ENCODE measurements around the gene VEZF1.

The VEZF1 gene

DNA sequence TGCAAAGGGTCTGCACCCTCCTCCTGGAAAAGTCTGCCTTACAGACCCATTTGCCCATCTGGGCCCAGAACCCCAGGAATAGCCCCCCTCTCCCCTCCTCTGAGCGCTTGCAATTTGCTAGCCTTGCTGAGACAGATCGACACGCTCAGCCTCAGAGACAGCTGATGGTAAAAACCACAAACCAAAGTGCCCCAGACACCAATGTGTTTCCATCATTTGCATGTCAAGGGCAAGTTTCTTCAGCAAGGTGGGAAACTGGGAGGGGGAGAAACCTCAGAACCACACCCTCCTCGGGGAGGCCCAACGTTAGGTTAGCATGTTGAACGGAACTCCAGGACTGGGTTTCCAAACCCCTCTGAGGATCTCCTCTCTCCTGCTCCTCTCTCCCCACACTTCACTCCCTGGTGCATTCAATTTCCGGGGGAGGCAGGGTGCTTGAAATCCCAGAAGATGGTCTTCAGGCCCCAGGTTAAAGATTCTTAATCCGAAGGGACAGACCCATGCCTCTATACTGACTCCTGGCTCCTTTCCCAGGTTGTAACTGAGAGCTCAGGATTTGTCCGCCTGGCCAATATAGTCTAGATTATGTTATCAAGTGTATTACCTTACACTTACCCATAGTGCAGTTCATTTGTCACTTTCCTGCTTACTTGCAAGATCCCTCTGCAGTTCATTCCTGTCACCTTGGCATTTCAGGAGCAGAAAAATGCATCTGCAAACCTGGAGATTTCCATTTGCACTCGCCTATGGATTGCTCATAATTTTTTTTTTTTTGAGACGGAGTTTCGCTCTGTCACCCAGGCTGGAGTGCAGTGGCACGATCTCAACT, 31.5 kb downstream of the VEZF1 start:
- peak; percentile 67 for DNase-seq (ENCODE audit: extremely low spot score)
- CTCF ChIA-PET, result interaction anchor here (0.8 to 6.5 kb wide), 14 partner anchors 9 to 98 kb away, joined by 3 to 33 read pairs (median 6); no protein-coding TSS in a partner anchor
- TF ChIP-seq, protein P1, sequence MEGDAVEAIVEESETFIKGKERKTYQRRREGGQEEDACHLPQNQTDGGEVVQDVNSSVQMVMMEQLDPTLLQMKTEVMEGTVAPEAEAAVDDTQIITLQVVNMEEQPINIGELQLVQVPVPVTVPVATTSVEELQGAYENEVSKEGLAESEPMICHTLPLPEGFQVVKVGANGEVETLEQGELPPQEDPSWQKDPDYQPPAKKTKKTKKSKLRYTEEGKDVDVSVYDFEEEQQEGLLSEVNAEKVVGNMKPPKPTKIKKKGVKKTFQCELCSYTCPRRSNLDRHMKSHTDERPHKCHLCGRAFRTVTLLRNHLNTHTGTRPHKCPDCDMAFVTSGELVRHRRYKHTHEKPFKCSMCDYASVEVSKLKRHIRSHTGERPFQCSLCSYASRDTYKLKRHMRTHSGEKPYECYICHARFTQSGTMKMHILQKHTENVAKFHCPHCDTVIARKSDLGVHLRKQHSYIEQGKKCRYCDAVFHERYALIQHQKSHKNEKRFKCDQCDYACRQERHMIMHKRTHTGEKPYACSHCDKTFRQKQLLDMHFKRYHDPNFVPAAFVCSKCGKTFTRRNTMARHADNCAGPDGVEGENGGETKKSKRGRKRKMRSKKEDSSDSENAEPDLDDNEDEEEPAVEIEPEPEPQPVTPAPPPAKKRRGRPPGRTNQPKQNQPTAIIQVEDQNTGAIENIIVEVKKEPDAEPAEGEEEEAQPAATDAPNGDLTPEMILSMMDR (IDR thresholded peaks at IDR 0.05; ENCODE audit: control extremely low read depth, extremely low read depth, low read depth, missing control alignments), result no peak
- POLR2A ChIA-PET, result no interaction called here

DNA sequence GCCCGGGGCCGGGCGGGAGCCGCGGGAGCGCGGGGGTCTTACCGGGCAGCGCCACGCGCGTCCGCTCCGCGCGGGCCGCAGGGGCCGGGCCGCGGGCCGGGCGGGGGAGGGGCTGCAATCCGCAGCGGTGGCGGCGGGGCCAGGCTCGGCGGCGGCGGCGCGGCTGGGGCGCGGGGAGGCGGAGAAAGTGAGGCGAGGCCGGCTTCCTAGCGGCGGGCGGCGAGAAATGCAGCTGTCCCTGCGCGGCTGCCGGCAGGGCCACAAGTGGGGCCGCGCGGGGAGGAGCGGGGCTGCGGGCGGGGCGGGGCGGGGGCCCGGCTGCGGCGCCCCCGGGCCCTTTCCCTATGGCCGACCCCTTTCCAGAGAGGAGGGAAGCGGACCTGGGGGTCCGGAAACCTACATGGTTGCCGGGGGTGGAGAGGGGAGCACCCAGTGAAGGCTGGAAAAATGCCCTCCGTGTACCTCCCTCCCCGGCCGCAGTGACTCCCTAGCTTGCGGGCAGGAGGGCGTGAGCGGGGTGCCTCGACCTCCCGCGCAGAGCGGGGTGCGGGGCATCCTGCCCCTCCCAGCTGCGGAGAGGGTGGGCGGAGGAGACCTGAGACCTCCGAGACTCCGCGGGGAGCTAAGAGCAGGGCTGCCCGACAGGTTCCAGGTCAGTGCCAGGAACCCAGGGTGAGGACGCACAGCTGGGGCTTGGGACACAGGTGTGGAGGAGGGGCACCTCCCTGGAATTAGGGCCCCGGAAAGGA, 32.7 kb downstream of the VEZF1 start, which contains the start of gene CUEDC1:
Gene CUEDC1, minus strand, starts transcription at position 230 of the 749 bp plus-strand sequence. CDS start 69,848 bp downstream, outside the sequence.
- peak; percentile 83 for DNase-seq (ENCODE audit: extremely low spot score)
- ChIA-PET POLR2A (no interaction called here), CTCF (interaction anchor here (0.8 to 6.5 kb wide), 19 partner anchors 8 to 97 kb away, joined by 3 to 33 read pairs (median 6); no protein-coding TSS in a partner anchor)
- TF ChIP-seq, protein P1 (IDR thresholded peaks at IDR 0.05; ENCODE audit: control extremely low read depth, extremely low read depth, low read depth, missing control alignments), result peak; percentile 34

DNA sequence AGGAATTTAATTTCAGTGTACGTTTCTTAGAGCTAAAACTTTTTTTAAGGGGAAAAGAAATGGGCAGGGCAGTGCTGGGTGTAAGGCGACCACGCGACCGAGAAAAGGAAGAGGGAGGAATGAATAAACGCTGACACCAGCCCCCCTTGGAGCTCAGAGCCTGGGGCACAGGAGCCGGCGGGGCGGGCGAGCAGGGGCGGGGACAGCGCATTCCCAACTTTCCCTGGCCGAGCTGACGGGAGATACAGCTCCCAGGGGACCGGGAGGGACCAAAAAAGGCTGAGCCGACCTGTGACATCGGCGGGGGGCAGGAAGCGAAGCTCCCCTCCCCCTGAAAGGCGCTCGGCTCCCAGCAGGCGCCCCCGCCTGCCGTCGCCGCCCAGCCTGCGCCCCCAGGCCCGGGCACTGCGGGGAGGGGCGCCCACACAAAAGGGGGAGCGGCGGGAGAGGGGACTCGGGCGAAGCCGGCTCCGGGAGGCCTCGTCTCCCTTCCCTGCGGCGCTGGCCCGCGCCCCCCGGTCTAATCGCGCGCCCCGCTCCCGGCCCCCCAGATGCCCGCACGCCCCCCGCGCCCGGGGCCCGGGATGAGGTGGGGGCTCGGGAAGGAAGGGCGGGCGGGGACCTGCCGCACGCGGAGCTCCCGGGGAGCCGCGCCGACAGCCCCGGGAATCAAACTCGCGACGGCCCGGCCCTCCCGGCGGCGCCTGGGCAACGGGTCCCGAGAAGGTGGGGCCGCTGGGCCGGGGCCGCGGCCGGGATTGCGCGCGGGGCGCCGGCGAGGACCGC, 33.5 kb downstream of the VEZF1 start:
- no peak for DNase-seq (ENCODE audit: extremely low spot score)
- ChIA-PET POLR2A (no interaction called here), CTCF (interaction anchor here (0.7 to 6.5 kb wide), 20 partner anchors 10 to 158 kb away, joined by 3 to 33 read pairs (median 4); no protein-coding TSS in a partner anchor)
- TF ChIP-seq, protein P1 (IDR thresholded peaks at IDR 0.05; ENCODE audit: control extremely low read depth, extremely low read depth, low read depth, missing control alignments), result no peak

DNA sequence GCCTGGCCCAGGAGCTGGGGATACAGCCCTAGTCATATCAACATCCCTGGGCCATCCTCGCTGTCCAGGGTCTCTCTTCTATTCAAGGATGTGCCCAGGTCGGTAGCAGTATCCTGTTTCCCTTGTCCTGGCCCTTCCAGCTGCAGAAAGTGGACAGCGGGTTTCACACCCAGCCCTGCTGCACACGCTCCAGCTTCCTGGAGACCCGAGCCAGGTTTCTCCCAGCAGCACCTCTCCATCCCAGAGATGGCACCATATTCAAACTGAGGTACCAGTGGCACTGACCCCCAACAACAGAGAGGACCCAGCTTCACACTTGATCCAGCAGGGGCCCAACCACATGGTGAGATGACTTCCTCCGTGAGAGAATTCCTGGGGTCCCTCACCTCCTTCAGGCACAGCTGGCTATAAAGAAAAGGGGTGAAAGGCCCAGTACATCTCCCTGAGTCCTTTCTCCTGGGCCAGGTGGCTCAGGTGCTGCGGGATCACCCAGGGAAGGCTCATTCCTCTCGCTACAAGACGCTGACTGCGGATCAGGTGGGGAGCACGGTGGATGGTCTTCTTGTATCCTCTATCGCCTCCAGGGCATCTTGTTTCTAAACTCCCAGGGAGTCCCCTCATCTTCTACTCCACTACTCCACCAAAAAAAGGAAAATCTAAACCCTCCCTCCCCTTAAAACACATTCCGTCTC, 34.2 kb downstream of the VEZF1 start:
- DNase-seq (ENCODE audit: extremely low spot score), result no peak
- TF ChIP-seq, protein P1 (IDR thresholded peaks at IDR 0.05; ENCODE audit: control extremely low read depth, extremely low read depth, low read depth, missing control alignments), result no peak
- CTCF ChIA-PET, result interaction anchor here (0.7 to 6.5 kb wide), 21 partner anchors 8 to 710 kb away, joined by 3 to 33 read pairs (median 3); no protein-coding TSS in a partner anchor
- POLR2A ChIA-PET, result no interaction called here

DNA sequence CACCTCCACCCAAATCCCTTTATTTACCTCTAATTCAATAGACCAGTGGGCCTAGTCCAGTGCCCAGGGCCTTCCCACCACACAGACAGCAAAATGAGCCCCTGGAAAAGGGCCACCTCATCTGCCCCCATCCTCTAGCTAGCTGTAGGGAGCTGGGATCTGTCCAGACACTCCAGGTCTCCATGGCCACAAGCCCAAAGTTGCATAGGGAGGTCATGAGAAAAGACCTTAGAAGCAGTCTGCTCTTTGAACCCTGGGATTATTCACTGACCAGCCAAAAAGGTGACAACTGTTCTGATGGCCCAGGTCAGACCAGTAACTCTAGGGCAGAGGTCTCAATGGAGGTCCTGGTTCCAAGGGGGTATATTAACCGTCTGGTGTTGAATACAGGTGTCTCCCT, 34.8 kb downstream of the VEZF1 start:
- TF ChIP-seq, protein P1 (IDR thresholded peaks at IDR 0.05; ENCODE audit: control extremely low read depth, extremely low read depth, low read depth, missing control alignments), result no peak
- CTCF ChIA-PET, result interaction anchor here (1.0 to 6.5 kb wide), 17 partner anchors 9 to 710 kb away, joined by 3 to 33 read pairs (median 5); no protein-coding TSS in a partner anchor
- POLR2A ChIA-PET, result no interaction called here
- DNase-seq (ENCODE audit: extremely low spot score), result no peak
